ENCODE measurements around the gene RAMP3. TPM values are rescaled to one million over a fixed set of nuclear protein-coding genes. Genes with fewer than 3 reads are reported as not detected.

Gene RAMP3
- total RNA-seq, 2 donors from 2014 or later: 35.8 to 43.5 TPM

DNA sequence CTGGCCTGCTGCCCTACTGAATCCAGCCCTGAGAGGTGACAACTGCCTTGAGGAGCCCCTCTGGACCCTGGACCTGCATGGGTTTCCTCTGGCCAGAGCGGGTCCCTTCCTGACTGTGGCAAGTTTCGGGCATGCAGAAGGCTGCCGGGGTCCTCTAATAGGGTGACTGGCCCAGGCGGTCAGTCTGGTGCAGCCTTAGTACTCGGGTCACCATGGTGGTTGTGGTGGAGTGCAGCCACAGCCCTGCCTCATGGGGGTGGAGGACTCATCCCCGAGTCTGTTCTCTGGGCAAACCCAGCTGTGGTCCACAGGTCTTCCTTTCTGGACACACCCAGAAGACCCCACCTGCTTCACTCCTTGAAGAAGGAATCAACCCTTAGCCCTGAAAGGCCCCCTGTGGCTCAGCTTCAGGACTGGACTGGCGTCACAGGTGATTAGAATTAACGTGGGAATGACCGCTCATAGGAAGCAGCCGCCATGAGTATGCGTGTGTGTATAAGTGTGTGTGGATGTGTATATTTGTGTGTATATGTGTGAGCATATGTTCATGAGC lies 28.7 kb downstream of the RAMP3 start:
- no peak for DNase-seq (ENCODE audit: low spot score)
- WGBS: 91% methylated on average over 11 of the region's 11 CpGs
- TF ChIP-seq POLR2A (IDR thresholded peaks at IDR 0.05) (no peak), POLR2AphosphoS5 (IDR thresholded peaks at IDR 0.05) (no peak)
- TF ChIP-seq, protein P1, sequence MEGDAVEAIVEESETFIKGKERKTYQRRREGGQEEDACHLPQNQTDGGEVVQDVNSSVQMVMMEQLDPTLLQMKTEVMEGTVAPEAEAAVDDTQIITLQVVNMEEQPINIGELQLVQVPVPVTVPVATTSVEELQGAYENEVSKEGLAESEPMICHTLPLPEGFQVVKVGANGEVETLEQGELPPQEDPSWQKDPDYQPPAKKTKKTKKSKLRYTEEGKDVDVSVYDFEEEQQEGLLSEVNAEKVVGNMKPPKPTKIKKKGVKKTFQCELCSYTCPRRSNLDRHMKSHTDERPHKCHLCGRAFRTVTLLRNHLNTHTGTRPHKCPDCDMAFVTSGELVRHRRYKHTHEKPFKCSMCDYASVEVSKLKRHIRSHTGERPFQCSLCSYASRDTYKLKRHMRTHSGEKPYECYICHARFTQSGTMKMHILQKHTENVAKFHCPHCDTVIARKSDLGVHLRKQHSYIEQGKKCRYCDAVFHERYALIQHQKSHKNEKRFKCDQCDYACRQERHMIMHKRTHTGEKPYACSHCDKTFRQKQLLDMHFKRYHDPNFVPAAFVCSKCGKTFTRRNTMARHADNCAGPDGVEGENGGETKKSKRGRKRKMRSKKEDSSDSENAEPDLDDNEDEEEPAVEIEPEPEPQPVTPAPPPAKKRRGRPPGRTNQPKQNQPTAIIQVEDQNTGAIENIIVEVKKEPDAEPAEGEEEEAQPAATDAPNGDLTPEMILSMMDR (IDR thresholded peaks at IDR 0.05): no peak
- Histone ChIP-seq H3K9me3 (no peaks in the 10 kb centered on the region), H3K4me3 (no peak overlapping the region), H3K36me3 (no peaks in the 10 kb centered on the region), H3K27me3 (replicated peaks; ENCODE audit: insufficient read depth) (no peaks in the 10 kb centered on the region), H3K27ac (no peak overlapping the region), H3K4me1 (replicated peaks) (no peaks in the 10 kb centered on the region)
- intact Hi-C loops (cut with DNase I): no loop called here

GRCh38 chr7:45187089-45187945 lies 29.7 kb downstream of the RAMP3 start:
- Histone ChIP-seq H3K27me3 (replicated peaks; ENCODE audit: insufficient read depth) (no peaks in the 10 kb centered on the region), H3K27ac (no peak overlapping the region), H3K4me3 (no peak overlapping the region), H3K4me1 (replicated peaks) (no peaks in the 10 kb centered on the region), H3K36me3 (no peaks in the 10 kb centered on the region), H3K9me3 (no peaks in the 10 kb centered on the region)
- no peak for DNase-seq (ENCODE audit: low spot score)
- intact Hi-C loops (cut with DNase I): no loop called here
- 82% methylated on average over 9 of the region's 9 CpGs for WGBS
- no peak for TF ChIP-seq POLR2AphosphoS5 (IDR thresholded peaks at IDR 0.05)
- TF ChIP-seq, protein P1 (IDR thresholded peaks at IDR 0.05): no peak

GRCh38 chr7:45187946-45188411 lies 30.4 kb downstream of the RAMP3 start:
- no peak for DNase-seq (ENCODE audit: low spot score)
- Histone ChIP-seq H3K27ac (no peak overlapping the region), H3K4me3 (no peak overlapping the region), H3K9me3 (no peaks in the 10 kb centered on the region), H3K27me3 (replicated peaks; ENCODE audit: insufficient read depth) (no peaks in the 10 kb centered on the region), H3K4me1 (replicated peaks) (no peaks in the 10 kb centered on the region), H3K36me3 (no peaks in the 10 kb centered on the region)
- TF ChIP-seq POLR2AphosphoS5 (IDR thresholded peaks at IDR 0.05): no peak
- TF ChIP-seq, protein P1 (IDR thresholded peaks at IDR 0.05): no peak
- 92% methylated on average over 8 of the region's 8 CpGs for WGBS
- intact Hi-C loops (cut with DNase I): no loop called here

- Histone ChIP-seq H3K27me3 (replicated peaks; ENCODE audit: insufficient read depth) (no peaks in the 10 kb centered on the region), H3K36me3 (no peaks in the 10 kb centered on the region), H3K4me3 (no peak overlapping the region), H3K9me3 (no peaks in the 10 kb centered on the region), H3K4me1 (replicated peaks) (no peaks in the 10 kb centered on the region), H3K27ac (no peak overlapping the region)
- WGBS: 83% methylated on average over 10 of the region's 10 CpGs
- TF ChIP-seq POLR2AphosphoS5 (IDR thresholded peaks at IDR 0.05) (no peak), POLR2A (IDR thresholded peaks at IDR 0.05) (no peak)
- TF ChIP-seq, protein P1 (IDR thresholded peaks at IDR 0.05): no peak
- DNase-seq (ENCODE audit: low spot score): no peak
- intact Hi-C loops (cut with DNase I): no loop called here
Measured at GRCh38 chr7:45188736-45189135, 31.1 kb downstream of the RAMP3 start.

Measured in prostate gland (tissue), 2 donors.